H1 (cell line): ENCODE data around the gene LHFPL3.

Experiments
- POLR2AphosphoS5 ChIP-seq: IDR thresholded peaks from 2 replicates; pipeline ENCODE4 v1.6.1; 2011; ENCODE audit warnings: low read depth, low read length
- YY1 ChIP-seq: IDR thresholded peaks from 2 replicates; pipeline ENCODE4 v1.6.1; 2011; ENCODE audit warnings: low read depth, mild to moderate bottlenecking, low read length
- TF ChIP-seq, protein P1 (sequence below), 3 experiments: IDR thresholded peaks; 1 replicate in 2 of 3; 2 replicates in 1 of 3; pipeline versions ENCODE4 v1.5.1 to v1.6.1; 2011; ENCODE audit warnings: low read length in 3 of 3, mild to moderate bottlenecking in 3 of 3, inconsistent platforms in 2 of 3, low read depth in 1 of 3, moderate library complexity in 1 of 3; ENCODE audit not compliant: insufficient read depth in 1 of 3; ENCODE audit errors: control extremely low read depth in 1 of 3
- TF ChIP-seq, protein P2 (sequence below): IDR thresholded peaks from 2 replicates; pipeline ENCODE4 v1.6.1; 2012; ENCODE audit warnings: inconsistent platforms

DNA sequence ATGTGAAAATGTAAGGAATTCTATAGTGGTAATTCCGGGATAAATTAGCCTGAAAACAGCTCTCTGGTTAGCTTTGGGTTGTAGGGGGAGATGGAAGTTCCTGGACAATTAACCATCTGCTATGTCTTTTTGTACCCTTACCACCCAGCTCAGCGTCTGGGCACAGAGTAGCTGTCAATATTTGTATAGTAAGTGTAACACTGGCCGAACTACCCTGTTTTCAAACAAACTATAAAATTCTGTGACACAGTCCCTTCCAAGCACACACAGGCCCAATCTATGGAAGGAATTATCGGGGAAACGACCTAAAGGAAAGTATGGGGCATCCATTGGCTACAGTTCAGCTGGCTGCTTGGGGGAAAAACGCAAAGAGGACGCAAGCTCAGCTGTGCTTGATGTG is 869 bp upstream of the LHFPL3 start:
- TF ChIP-seq, protein P1, sequence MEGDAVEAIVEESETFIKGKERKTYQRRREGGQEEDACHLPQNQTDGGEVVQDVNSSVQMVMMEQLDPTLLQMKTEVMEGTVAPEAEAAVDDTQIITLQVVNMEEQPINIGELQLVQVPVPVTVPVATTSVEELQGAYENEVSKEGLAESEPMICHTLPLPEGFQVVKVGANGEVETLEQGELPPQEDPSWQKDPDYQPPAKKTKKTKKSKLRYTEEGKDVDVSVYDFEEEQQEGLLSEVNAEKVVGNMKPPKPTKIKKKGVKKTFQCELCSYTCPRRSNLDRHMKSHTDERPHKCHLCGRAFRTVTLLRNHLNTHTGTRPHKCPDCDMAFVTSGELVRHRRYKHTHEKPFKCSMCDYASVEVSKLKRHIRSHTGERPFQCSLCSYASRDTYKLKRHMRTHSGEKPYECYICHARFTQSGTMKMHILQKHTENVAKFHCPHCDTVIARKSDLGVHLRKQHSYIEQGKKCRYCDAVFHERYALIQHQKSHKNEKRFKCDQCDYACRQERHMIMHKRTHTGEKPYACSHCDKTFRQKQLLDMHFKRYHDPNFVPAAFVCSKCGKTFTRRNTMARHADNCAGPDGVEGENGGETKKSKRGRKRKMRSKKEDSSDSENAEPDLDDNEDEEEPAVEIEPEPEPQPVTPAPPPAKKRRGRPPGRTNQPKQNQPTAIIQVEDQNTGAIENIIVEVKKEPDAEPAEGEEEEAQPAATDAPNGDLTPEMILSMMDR (IDR thresholded peaks at IDR 0.05; ENCODE audit: control extremely low read depth in 1 of 3, insufficient read depth in 1 of 3, low read depth in 1 of 3, low read length in 3 of 3): no peak
- no peak for TF ChIP-seq YY1
- no peak for TF ChIP-seq POLR2AphosphoS5
- TF ChIP-seq, protein P2, sequence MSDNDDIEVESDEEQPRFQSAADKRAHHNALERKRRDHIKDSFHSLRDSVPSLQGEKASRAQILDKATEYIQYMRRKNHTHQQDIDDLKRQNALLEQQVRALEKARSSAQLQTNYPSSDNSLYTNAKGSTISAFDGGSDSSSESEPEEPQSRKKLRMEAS: no peak
